HL-60 (cell line): ENCODE results near the gene TTC32.

ENCODE experiments used
- DNase-seq, 2 experiments: peaks; one replicate each; pipeline ENCODE4 v3.0.0-alpha.2; 2010 to 2020; ENCODE audit warnings: low read depth in 1 of 2, low spot score in 1 of 2
- H3K27ac ChIP-seq: fragments of 250-450 bp; sonication (Bioruptor Pico); replicated peaks from 2 replicates; pipeline ENCODE4 v1.5.1; 2020; ENCODE audit warnings: mild to moderate bottlenecking, moderate library complexity
- H3K27me3 ChIP-seq: fragments of 250-450 bp; sonication (Bioruptor Pico); 2 replicates; pipeline ENCODE4 v1.5.1; 2021; ENCODE audit warnings: mild to moderate bottlenecking, moderate library complexity; ENCODE audit not compliant: insufficient read depth, poor library complexity, severe bottlenecking
- H3K4me3 ChIP-seq: replicated peaks from 2 replicates; pipeline ENCODE4 v1.5.1; 2011; ENCODE audit warnings: mild to moderate bottlenecking, control low read depth, low read length; ENCODE audit not compliant: insufficient read depth
- CTCF ChIP-seq: IDR thresholded peaks from one replicate; pipeline ENCODE4 v1.5.1; 2011; ENCODE audit warnings: low read length, control low read depth, inconsistent platforms; ENCODE audit not compliant: insufficient read depth
- GABPA ChIP-seq: IDR thresholded peaks from 2 replicates; pipeline ENCODE4 v1.6.1; 2012; ENCODE audit warnings: low read depth
- POLR2AphosphoS5 ChIP-seq: IDR thresholded peaks from 2 replicates; pipeline ENCODE4 v1.6.1; 2012; ENCODE audit warnings: low read depth
- SPI1 ChIP-seq: IDR thresholded peaks from 2 replicates; pipeline ENCODE4 v1.6.1; 2012; ENCODE audit warnings: low read depth, mild to moderate bottlenecking, borderline replicate concordance
- TF ChIP-seq, protein P1 (sequence below): IDR thresholded peaks from 2 replicates; pipeline ENCODE4 v1.6.1; 2012; ENCODE audit warnings: low read depth; ENCODE audit not compliant: insufficient replicate concordance

TTC32 gene

GRCh38 chr2:19875280-19875679, 26.5 kb downstream of the TTC32 start:
- H3K27me3 ChIP-seq: no peaks in the 10 kb centered on the region
- TF ChIP-seq POLR2AphosphoS5 (no peak), SPI1 (no peak), CTCF (no peak), GABPA (no peak)
- TF ChIP-seq, protein P1, sequence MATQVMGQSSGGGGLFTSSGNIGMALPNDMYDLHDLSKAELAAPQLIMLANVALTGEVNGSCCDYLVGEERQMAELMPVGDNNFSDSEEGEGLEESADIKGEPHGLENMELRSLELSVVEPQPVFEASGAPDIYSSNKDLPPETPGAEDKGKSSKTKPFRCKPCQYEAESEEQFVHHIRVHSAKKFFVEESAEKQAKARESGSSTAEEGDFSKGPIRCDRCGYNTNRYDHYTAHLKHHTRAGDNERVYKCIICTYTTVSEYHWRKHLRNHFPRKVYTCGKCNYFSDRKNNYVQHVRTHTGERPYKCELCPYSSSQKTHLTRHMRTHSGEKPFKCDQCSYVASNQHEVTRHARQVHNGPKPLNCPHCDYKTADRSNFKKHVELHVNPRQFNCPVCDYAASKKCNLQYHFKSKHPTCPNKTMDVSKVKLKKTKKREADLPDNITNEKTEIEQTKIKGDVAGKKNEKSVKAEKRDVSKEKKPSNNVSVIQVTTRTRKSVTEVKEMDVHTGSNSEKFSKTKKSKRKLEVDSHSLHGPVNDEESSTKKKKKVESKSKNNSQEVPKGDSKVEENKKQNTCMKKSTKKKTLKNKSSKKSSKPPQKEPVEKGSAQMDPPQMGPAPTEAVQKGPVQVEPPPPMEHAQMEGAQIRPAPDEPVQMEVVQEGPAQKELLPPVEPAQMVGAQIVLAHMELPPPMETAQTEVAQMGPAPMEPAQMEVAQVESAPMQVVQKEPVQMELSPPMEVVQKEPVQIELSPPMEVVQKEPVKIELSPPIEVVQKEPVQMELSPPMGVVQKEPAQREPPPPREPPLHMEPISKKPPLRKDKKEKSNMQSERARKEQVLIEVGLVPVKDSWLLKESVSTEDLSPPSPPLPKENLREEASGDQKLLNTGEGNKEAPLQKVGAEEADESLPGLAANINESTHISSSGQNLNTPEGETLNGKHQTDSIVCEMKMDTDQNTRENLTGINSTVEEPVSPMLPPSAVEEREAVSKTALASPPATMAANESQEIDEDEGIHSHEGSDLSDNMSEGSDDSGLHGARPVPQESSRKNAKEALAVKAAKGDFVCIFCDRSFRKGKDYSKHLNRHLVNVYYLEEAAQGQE: no peak
- no peak overlapping the region for H3K4me3 ChIP-seq
- no peak for DNase-seq
- no peak overlapping the region for H3K27ac ChIP-seq

DNA sequence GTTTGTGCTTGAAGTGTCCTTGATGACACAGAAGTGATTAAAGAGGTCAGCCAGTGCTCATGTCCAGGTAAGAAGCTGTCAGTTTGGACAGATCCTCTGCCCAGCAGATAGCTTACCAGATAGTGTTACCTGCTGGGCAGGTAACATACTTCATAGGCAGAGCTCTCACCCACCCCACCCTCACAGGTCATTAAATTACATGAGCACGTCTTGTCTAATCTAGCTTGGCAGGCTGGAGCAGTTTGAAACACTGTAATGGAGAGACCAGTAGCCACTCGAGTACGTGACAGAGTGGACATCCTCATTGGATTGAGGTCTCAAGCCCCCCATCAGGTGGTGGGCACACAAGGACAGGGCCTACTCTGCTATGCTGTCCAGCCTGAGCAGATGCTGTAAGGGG, 27.1 kb downstream of the TTC32 start:
- H3K27me3 ChIP-seq: no peaks in the 10 kb centered on the region
- H3K4me3 ChIP-seq: no peak overlapping the region
- no peak for TF ChIP-seq GABPA
- no peak overlapping the region for H3K27ac ChIP-seq
- DNase-seq: no peak

DNA sequence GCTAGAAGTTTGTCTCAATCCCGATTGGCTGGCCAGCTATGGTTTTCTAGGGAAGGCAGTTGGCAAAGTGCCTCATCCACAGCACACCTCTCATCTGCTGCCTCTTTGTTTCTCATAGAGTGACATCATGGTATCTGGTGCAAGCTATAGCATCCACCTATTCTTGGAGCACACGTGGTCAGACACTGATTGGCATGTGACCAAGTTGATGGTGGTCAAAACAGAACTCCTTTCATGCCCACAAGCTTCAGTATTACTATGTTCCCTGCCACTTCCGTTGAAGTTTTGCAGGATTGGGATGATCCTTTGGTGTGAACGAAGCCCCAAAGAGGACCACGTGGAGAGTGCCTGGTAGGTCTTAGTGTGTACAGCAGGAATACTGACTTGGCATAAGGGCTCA, 28.8 kb downstream of the TTC32 start:
- H3K4me3 ChIP-seq: no peak overlapping the region
- TF ChIP-seq CTCF (no peak), SPI1 (no peak), GABPA (no peak), POLR2AphosphoS5 (no peak)
- TF ChIP-seq, protein P1: no peak
- H3K27me3 ChIP-seq: peaks cover 5% of the 10 kb centered on the region
- no peak for DNase-seq
- H3K27ac ChIP-seq: no peak overlapping the region

GRCh38 chr2:19872302-19872701, 29.5 kb downstream of the TTC32 start:
- H3K27ac ChIP-seq: no peak overlapping the region
- no peak overlapping the region for H3K4me3 ChIP-seq
- TF ChIP-seq, protein P1: no peak
- TF ChIP-seq SPI1 (no peak), POLR2AphosphoS5 (no peak), CTCF (no peak), GABPA (no peak)
- DNase-seq: no peak
- peaks cover 11% of the 10 kb centered on the region for H3K27me3 ChIP-seq
